NCI-H446 (cell line): Measurements from ENCODE around the gene TBL1X.

Experiments
- DNase-seq, 2 experiments: peaks; one replicate each; lab custom pipeline; 2025; lab: John Stamatoyannopoulos, UW

The TBL1X gene

GRCh38 chrX:9498236-9498635, 33.4 kb downstream of the TBL1X start:
- no peak for DNase-seq

DNA sequence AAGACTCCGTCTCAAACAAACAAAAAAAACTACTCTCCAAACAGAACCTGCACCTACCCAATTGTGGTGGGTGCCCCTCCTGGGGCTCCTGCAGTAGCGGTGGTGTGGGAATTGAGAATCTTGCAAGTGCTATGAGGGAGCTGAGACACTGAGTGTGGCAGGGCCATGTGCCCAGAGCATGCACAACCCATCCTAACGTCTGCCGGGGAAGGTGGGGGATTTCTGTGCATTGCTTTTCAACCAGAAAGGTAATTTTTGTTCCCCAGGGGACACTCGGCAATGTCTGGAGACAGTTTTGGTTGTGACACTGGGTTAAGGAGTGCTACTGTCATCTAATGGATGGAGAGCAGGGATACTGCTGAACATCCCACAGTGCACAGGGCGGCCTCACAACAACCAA, 35.7 kb downstream of the TBL1X start:
- DNase-seq, result no peak

GRCh38 chrX:9501362-9501761, 36.5 kb downstream of the TBL1X start:
- DNase-seq, result no peak

- DNase-seq, result no peak
Measured at GRCh38 chrX:9503261-9503660, 38.4 kb downstream of the TBL1X start.

DNA sequence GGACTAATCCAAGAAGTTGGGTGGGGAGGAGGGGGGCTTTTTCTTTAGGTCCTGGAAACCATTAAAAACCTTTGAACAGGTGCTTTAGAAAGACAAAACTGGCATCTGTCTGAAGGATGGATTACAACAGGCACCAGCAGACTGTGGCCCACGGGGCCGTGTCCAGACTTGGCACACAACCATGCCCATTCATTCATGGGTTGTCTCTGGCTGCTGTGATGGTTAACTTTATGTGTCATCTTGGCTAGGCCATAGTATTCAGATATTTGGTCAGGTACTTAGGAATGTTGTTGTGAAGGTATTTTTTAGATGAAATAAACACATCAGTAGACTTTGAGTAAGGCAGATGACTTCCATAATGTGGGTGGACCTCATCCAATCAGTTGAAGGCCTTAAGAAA, 45.5 kb downstream of the TBL1X start:
- DNase-seq, result no peak

DNA sequence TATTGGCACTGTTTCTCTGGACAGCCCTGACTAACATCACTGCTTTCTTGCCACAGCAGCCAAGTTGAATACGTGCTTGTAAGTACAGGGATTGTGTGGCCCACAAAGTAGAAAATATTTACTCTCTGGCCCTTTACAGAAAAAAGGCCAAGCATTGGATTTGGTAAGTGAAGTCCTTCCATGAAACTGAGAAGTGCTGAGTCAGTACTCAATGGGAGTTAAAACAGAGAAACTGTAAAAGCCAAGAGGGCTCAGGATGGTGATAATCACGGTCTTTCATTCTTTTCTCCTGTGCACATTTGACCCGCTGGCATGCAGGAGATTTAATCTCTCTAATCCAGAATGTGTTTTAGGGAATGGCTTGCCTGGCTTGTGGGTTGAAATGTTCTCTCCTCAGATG, 46.1 kb downstream of the TBL1X start:
- DNase-seq, result no peak

- no peak for DNase-seq
Measured at GRCh38 chrX:9515489-9515888, 50.6 kb downstream of the TBL1X start.

- DNase-seq, result no peak
Measured at GRCh38 chrX:9515973-9516538, 51.2 kb downstream of the TBL1X start.

DNA sequence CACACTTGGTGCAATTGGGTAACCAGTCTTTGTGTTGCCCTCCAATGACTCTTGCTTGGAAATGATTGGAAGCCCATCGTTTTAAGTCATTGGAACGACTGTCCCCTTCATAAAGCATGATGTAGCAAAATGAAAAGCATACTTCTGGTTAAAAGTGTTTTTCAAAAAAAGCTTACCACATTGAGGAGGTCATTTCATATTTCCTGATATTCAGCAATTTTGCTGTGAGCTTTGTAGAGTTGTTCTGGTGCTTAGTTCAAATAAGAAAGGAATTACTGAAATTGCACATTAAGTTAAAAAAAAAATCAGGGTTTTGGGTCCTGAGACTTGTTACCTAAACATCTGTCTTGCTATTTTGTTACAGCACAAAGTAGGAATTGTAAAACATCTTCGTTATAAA, 51.8 kb downstream of the TBL1X start:
- no peak for DNase-seq

- DNase-seq, result no peak
Measured at GRCh38 chrX:9518051-9518450, 53.2 kb downstream of the TBL1X start.

GRCh38 chrX:9518889-9519288, 54.0 kb downstream of the TBL1X start:
- DNase-seq, result no peak

- no peak for DNase-seq
Measured at GRCh38 chrX:9519546-9520216, 54.8 kb downstream of the TBL1X start.

GRCh38 chrX:9520217-9520590, 55.3 kb downstream of the TBL1X start:
- DNase-seq, result no peak

DNA sequence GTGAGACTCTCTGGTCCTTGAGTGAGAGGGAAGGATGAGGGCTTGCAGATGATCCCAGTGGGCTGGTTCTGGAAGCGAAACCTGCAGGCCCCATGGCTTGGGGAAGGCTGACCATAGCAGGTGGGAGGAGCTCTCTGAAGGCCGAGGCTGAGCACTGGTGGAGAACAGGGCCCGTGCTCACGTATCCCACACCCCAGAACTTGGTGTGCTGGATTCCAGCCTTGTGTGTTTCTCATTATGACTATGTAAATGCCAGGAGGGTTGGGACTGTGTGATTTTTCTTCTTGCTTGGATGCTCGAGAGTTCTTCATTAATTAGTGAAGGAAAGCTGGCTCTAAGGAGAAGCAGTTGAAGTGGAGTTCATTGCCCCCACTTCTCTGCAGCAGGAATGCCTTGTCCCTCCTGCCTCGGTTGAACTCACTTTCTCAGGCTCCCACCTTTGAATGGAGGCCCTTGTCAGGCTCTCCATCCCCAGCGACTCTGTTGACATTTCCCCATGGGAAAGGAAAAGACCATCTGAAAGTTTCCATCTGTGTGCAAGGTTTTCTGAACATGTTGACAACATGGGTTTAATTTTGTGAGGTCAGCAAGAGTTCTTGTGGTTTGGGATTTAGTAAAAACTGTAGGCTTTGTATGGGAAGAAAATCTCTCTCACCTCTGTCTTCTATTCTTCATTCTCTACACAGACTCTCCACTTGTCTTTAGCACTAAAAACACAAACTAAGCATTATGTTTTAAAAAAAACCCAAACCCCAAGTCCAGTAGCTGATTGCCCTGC, 57.7 kb downstream of the TBL1X start:
- DNase-seq, result no peak

DNA sequence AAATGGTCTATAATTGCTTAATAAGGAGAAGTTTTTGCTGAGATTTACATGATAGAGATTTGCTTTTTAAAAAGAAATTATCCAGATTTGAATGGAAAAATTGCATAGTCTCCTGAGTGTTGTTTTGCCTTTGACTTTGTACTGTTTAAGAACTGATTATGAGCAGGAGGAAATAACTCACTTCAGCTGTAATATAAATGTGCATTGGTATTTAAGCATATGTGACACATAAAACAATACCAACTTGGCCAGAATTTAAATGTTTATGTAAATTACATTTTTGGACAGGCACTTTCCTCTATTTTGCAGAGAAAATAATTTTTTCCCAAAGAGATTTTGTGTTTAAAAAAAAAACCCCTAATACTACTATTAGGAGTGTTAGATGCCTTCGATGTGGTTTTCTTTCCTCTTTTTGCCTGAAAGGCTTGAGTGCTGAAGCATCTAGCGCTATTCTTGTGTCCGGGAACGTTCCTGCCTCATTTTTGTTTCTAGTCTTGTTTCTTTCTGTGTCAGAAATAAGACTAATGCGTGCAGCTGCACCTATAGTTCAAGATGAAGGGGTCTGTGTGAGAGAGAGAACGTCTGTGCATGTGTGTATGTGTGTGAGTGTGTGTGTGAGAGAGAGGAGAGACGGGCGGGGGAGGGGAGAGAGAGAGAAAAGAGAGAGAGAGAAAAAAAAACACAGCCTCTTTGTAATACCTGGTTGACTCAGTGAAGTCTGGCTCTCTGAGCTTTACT, 60.8 kb downstream of the TBL1X start:
- DNase-seq, result no peak

DNA sequence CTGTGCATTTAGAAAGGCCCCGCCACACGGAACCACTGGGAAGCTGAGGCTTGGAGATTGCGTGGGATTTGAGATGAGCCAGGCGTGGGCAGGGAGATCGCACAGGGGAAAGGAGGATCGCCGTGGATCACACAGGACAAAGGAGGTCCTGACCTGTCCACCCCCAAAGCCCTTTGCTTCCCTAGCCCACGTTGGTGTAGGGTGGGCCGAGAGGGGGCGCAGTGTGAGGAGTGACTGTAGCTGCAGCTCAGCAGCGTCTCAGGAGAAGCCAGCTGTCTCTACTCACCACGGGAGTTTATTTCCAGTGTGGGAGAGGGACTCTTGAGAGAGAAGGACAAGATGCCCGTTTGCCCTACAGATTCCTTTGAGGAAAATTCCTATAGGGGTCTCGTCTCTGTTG, 62.1 kb downstream of the TBL1X start:
- no peak for DNase-seq

DNA sequence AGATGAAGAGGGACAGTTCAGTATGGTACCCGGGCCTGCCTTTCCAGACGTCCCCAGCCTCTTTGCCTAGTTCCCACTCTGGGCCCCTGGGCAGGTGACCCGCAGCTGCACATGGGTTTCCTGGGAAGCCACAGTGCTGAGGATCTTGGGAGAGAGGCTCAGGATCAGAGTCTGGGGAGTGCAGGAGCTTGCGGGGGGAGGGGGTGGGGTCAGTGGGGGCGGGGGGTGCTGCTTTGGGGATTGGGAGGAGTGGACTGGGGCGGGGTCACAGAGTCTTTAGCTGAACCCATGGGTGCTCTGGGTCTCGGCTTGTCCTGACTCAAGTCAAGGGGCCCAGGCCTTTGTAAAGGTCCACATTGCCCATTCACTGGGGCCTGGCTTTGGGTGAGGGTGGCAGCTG, 63.6 kb downstream of the TBL1X start:
- no peak for DNase-seq

DNA sequence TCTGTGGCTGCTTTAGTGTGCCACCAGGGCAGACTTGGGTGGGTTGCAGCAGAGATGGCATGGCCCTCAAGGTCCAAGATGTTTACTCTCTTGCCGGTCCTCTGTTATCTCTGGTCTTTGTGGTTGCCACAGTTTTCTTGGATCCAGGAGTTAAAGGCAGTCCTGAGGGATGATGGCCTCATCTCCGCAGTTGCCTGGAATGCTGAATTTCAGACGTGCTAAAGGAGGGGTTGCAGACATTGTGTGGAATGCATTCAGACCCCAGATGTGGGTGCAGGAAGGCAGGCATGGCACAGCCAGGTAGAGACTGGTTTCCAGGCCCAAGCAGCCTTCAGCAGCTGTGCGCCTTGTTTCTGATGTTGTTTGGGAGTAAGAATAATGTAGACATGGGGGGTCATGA, 64.4 kb downstream of the TBL1X start:
- no peak for DNase-seq

GRCh38 chrX:9530848-9531274, 66.0 kb downstream of the TBL1X start:
- DNase-seq, result no peak

GRCh38 chrX:9532349-9532748, 67.5 kb downstream of the TBL1X start:
- no peak for DNase-seq

DNA sequence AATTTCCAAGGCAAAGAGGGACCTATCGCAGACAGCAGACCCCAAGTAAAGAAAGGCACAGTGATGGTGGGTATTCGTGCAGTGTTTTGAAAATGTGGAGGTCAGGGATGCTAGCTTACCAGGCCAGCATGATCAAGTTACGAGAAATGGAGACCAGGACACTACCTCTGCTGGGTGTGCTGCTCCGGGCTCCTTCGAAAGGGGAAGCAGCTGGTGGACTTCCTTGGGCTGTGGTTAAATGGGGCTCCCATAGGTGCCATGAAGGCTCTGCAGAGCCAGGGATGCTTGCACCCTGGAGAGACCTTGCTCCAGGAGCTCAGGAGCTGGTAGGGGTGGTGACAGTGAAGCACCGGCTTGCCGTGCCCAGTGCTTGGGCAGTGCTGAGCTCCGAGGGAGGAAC, 68.8 kb downstream of the TBL1X start:
- DNase-seq, result no peak

DNA sequence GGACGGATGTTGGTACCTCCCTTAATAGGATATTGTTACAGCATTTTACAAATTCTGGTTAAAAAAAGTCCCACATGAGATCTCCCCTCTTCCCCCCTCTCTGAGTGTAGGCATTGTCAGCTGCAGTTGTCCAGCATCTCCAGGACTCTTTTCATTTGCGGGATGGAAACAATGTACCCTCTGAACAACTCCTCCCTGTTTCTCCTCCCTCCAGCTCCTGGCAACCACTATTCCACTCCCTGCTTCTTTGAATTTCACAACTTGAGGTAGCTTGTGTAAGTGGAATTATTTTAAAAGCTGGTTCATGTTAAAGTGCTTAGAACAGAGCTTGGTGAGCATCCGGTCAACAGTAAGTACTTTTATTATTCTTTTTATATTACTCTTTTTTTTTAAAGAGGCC, 69.8 kb downstream of the TBL1X start:
- DNase-seq, result no peak

DNA sequence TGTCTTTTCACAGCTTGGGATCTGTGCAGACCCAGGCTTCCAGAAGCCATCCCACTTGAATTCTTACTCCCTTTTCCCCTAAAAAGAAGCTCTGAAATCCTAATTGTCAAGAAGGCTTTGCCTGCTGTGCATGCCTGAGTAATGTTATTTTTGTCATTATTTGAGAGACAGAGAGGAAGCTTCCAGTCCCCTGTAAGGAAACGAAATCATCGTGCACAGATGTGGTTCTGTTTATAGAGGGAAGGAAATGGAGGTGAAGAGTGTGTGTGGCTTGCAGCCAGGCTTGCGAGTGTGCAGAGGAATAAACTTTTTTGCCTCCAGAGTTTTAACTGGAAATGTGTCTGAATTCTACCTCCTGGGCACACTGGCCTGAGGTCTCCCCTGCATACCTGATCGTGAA, 70.2 kb downstream of the TBL1X start:
- no peak for DNase-seq
